ENCODE data around the gene GLCE. TPM values are rescaled to one million over a fixed set of nuclear protein-coding genes. Genes with fewer than 3 reads are reported as not detected.
"Not testable (repeated sequence)": the region's sequence is repeated elsewhere in the genome, so short reads cannot be mapped to it uniquely, and the experiment has no call there.

Gene GLCE
- polyA plus RNA-seq, 1 donor = 27.4 TPM

DNA sequence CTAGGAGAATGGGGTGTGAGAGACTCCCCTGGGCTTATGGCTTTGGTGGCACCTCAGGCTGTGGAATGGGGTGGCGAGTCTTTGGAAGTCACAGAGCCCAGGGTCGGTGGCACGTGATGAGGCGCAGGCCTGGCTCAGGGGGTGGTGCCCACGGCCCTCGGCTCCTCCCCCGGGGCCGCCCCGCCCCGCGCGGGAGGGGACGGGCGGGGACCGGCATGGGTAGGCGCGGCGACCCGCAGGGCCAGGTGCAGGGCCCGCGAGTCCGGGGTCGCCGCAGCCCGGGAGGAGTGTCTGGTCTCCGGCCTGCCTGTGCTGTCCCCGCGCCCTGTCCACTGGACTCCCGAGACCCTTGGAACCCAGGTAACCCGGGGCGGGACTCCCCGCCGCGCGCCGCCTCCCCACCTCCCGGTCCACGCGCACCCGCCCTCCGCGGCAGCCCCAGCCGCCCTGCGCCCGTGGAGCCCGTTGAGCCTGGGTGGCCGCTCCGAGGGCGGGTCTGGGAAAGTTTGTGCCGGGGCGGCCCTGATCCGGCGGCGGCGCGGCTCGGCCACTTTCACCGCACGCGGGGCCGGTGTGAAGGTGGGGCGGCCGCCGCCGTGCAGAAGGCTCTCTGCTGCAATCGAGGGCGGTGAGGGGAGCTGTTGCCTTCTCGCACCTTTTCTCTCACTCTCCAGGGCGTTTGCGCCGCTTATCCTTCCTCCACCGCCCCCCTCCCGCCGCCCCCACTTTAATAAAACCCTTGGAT lies 138.4 kb downstream of the GLCE start, which contains the start of gene PAQR5:
Gene PAQR5 (plus strand): TSS at position 216 of the 745 bp plus-strand sequence. CDS start 61,169 bp downstream, outside the sequence.
- no peak for DNase-seq (ENCODE audit: low read depth)

- no peak for DNase-seq (ENCODE audit: low read depth)
Observed at GRCh38 chr15:69299451-69299886, 139.0 kb downstream of the GLCE start.

GRCh38 chr15:69299943-69300588 lies 139.6 kb downstream of the GLCE start:
- no peak for DNase-seq (ENCODE audit: low read depth)

DNA sequence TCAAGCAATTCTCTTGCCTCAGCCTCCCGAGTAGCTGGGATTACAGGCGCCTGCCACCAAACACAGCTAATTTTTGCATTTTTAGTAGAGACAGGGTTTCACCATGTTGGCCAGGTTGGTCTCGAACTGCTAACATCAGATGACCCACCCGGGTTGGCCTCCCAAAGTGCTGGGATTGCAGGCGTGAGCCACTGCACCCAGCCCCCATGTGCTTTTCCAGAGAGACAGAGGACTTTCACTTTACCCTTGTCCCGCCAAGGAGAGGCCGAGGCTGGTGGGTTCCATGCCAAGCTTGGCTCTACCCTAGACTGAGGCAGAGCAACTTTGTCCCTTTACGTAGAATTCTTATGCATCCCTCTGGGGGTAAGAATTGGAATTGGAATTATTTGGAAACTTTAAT lies 140.7 kb downstream of the GLCE start:
- DNase-seq (ENCODE audit: low read depth) = not testable (repeated sequence)

- DNase-seq (ENCODE audit: low read depth) = not testable (repeated sequence)
Observed at GRCh38 chr15:69302087-69302486, 141.7 kb downstream of the GLCE start.

- DNase-seq (ENCODE audit: low read depth) = no peak
Observed at GRCh38 chr15:69302929-69303328, 142.5 kb downstream of the GLCE start.

GRCh38 chr15:69303337-69304181 lies 143.1 kb downstream of the GLCE start:
- no peak for DNase-seq (ENCODE audit: low read depth)

DNA sequence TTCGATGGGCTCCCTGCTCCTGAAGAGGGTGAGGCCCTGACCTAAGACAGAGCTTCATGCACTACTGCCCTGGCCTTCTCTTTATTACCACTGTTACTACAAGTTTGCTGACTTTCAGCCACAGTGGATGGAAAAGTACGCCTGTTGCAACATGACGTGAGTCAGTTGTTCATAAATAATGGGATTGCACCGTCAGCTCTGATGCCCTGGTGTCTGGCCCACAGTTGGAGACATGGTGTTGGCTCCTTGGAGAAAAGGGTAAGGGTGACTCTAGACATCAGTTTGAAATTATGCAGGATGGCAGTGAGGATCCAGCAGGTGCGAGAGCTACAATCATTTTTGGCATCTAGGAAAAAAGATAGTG lies 143.7 kb downstream of the GLCE start:
- DNase-seq (ENCODE audit: low read depth) = no peak

- no peak for DNase-seq (ENCODE audit: low read depth)
Observed at GRCh38 chr15:69305204-69305931, 144.9 kb downstream of the GLCE start.

DNA sequence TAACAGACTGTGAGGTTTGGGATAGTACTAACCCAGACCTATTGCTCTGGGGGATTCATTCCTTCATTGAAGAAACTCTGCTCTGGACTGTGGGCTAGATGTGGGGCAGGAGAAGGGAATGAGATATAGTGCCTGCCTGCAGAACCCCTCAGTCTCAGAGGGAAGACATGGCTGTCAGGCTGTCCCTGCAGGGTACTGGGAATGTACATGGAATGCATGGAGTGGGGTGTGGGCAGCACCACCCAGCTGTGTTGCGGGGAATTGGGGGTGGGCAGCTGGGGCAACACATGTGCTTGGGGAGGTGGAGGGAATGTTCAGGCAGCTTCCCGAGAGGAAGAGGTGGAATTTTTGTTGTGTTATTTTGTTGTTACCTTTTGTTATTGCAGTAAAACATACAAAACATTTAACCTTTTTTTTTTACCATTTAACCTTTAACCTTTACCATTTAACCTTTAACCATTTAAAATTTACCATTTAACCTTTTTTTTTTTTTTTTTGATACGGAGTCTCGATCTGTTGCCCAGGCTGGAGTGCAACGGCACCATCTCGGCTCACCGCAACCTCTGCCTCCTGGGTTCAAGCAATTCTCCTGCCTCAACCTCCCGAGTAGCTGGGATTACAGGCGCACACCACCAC lies 145.6 kb downstream of the GLCE start:
- DNase-seq (ENCODE audit: low read depth) = no peak

DNA sequence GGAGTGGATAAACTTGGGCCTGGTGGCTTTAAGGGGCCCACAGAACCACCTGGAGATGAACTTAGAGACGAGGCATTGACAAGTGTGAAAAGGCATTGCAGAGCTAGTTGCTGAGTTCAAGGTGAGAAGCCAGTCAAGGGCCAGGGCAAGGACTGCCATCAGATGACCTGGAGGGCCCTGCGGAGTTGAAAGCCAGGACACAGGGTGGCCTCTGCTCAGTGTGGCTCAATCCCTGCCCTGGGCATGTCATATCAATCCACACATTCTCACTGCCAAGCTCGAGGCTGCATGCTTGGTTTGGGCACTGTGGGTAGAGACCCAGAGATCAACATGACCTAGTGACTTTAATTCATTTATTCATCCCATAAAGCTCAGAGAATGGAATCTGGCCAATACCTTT lies 147.5 kb downstream of the GLCE start:
- no peak for DNase-seq (ENCODE audit: low read depth)

DNA sequence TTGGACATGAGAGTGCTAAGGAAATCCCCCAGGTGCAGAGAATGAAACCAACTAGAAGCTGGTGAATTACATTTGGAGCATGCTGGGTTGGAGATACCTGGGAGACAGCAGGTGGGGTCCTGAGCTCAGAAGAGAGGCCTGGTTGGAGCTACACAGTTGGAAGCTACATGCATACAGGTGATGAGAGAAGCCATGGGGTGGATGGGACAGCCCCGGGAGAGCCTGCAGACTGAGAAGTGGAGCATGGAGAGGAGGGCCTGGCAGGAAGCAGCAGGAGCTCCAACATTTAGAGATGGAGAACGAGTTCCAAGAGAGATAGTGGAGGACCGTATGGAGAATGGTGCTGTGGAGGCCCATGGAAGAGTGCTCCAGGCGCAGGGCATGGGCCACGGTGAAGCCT lies 148.5 kb downstream of the GLCE start:
- no peak for DNase-seq (ENCODE audit: low read depth)

DNA sequence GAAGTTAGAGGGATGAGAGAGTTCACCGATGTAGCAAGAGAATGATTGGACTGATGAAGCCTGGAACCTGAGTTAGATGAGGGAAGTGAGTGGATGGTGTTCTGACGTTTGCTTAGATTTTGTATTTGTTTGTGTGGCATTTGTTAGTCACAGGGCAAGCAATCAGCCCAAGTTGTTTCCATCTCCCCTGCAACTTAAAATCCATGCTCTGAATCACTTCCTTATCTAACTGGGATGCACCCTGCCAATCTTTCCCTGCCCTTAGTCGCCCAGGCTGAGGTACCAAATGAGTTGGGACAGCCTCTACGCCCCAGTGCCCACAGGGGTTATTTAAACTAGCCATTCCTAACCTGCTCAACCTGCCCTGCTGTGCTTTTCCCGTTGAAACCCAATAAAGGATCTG lies 150.9 kb downstream of the GLCE start:
- DNase-seq (ENCODE audit: low read depth) = no peak

GRCh38 chr15:69313432-69314000 lies 153.1 kb downstream of the GLCE start:
- no peak for DNase-seq (ENCODE audit: low read depth)

GRCh38 chr15:69314131-69314530 lies 153.7 kb downstream of the GLCE start:
- DNase-seq (ENCODE audit: low read depth) = no peak

DNA sequence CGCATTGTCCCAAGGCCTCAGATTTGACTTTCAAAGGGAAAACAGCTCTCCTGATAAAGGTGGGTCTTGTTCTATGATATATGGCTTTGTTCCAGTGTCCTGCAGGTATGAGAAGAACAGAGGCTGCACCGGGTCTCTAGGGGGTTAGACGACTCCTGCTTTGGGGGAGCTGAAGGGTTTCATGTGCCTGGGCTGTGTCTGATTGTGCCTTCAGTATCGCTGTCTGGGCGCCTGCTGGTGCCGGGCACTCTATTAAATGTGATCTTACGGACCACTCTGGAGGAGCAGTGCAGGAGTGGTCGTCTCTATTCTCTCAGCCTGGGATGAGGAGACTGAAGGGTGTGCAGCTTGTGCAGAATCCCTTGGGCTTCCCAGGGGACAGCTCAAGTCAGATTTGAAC lies 154.3 kb downstream of the GLCE start:
- no peak for DNase-seq (ENCODE audit: low read depth)

DNA sequence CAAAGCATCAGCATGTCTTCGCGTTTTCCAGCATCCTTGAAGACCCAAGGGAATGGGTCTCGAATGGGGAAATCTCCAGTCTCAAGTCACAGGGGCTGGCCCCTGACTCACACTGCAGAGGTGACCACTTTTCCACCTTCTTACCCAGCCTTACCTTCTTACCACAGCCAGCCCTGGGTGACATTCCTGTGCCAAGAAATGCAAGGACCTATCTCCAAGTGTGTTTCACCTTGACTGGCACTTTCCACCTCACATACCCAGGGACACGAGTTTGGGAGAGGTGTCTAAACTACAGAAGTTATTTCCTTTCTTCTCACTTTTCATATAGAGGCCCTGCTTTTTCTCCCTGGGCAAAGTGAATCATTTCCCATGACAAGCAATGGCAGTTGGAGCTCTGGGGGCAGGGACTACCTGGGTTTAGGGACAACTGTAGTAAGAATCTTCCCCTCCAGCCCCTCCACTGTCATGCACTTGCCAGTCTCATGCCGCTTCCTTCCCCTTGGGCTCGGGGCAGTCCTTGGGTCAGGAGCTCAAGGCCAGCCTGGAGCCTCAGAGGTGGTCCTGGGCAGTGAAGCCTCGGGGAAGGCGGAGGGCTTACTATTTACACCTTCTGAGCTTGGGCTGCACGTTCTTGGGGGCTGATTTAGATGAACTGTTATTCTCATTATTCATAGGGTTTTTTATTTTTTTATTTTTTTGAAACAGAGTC lies 155.1 kb downstream of the GLCE start:
- no peak for DNase-seq (ENCODE audit: low read depth)

DNA sequence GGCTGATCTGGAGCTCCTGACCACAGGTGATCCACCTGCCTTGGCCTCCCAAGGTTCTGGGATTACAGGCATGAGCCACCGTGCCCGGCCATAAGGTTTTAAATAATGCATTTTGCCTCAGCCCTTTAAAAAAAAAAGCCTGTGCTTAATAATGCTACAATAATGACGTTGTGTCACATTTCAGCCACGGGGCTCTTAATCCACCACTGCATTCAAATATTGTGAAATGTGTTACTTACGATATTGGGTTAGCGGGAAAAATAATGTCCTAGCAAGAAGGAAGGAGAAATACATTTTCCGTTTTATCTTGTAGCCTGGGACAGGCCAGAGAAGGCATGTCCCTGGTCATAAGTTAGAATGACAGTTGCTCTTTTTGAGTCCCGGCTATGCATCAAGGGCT lies 155.9 kb downstream of the GLCE start:
- no peak for DNase-seq (ENCODE audit: low read depth)

- no peak for DNase-seq (ENCODE audit: low read depth)
Observed at GRCh38 chr15:69317392-69317841, 157.0 kb downstream of the GLCE start.

GRCh38 chr15:69318033-69318432 lies 157.6 kb downstream of the GLCE start:
- no peak for DNase-seq (ENCODE audit: low read depth)
